ENCODE results near the gene KIAA0930. TPM values are rescaled to one million over a fixed set of nuclear protein-coding genes. Genes with fewer than 3 reads are reported as not detected.

The KIAA0930 gene
- polyA plus RNA-seq, 1 donor from 2014 or later, result 129 TPM

DNA sequence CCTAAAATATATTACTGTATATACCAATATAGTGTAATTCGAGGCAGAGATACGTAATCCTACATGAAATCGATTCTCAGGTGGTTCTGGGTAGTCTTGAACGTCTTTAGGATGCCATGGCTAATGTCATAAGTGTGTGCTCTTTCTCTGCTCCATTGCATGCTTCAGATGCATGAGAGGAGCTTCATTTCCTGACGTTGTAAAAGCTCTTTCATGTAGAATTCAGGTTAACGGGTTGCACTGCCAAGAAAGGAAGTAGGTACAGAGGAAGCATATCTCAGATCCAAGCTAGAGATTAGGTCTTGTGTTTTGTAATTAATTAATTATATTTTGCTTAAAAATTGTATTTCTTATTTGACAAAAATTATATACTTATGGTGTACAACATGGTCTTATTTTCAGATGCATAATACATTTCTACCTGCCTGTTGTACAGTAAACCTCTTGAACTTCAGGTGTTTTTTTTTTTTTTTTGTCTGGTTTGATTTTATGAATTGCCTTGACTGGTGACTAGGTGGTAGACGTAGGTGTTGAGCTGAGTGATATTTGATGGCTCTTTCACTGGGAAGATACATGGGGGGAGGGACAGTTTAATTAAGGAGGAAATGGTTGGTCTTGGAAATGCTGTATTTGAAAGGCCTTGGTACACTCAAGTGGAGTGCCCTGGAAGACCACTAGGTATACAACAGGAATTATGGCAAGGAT, 67.7 kb downstream of the KIAA0930 start:
- Histone ChIP-seq H3K36me3 (ENCODE audit: insufficient read depth, low read length) (peaks cover 5% of the 10 kb centered on the region), H3K9ac (ENCODE audit: low read length) (no peak overlapping the region), H3K4me2 (ENCODE audit: low read length) (no peak overlapping the region), H3K4me3 (ENCODE audit: low read length) (no peak overlapping the region), H3K9me2 (ENCODE audit: insufficient read depth, low read length) (no peaks in the 10 kb centered on the region), H3K27ac (ENCODE audit: low read length) (no peak overlapping the region), H3K79me2 (replicated peaks; ENCODE audit: insufficient read depth, low read length) (peaks cover 3% of the 10 kb centered on the region), H3K27me3 (ENCODE audit: insufficient read depth, low read depth, low read length) (no peaks in the 10 kb centered on the region), H3F3A (ENCODE audit: insufficient read depth, low read length, poor library complexity, severe bottlenecking) (no peaks in the 10 kb centered on the region), H2AFZ (ENCODE audit: low read depth, low read length) (no peak overlapping the region), H3K9me3 (ENCODE audit: low read length) (no peaks in the 10 kb centered on the region), H4K20me1 (ENCODE audit: insufficient read depth) (no peaks in the 10 kb centered on the region)
- TF ChIP-seq REST (IDR thresholded peaks at IDR 0.05; ENCODE audit: borderline replicate concordance) (no peak), CTCF (IDR thresholded peaks at IDR 0.05; ENCODE audit: poor library complexity, severe bottlenecking) (no peak)

- no peaks in the 10 kb centered on the region for H3K27me3 ChIP-seq (ENCODE audit: insufficient read depth, low read depth, low read length)
- no peak overlapping the region for H3K9ac ChIP-seq (ENCODE audit: low read length)
- no peaks in the 10 kb centered on the region for H3K9me3 ChIP-seq (ENCODE audit: low read length)
- no peak overlapping the region for H3K27ac ChIP-seq (ENCODE audit: low read length)
- H2AFZ ChIP-seq (ENCODE audit: low read depth, low read length), result no peak overlapping the region
- H3K4me3 ChIP-seq (ENCODE audit: low read length), result no peak overlapping the region
- H4K20me1 ChIP-seq (ENCODE audit: insufficient read depth), result no peaks in the 10 kb centered on the region
- peaks cover 9% of the 10 kb centered on the region for H3K79me2 ChIP-seq (replicated peaks; ENCODE audit: insufficient read depth, low read length)
- H3K9me2 ChIP-seq (ENCODE audit: insufficient read depth, low read length), result no peaks in the 10 kb centered on the region
- no peaks in the 10 kb centered on the region for H3F3A ChIP-seq (ENCODE audit: insufficient read depth, low read length, poor library complexity, severe bottlenecking)
- peaks cover 5% of the 10 kb centered on the region for H3K36me3 ChIP-seq (ENCODE audit: insufficient read depth, low read length)
- TF ChIP-seq SMC3 (conservative IDR thresholded peaks at IDR 0.05; ENCODE audit: poor library complexity) (no peak), POLR2AphosphoS5 (IDR thresholded peaks at IDR 0.05) (no peak)
- H3K4me2 ChIP-seq (ENCODE audit: low read length), result no peak overlapping the region
Observed at GRCh38 chr22:45171830-45172229, 68.9 kb downstream of the KIAA0930 start.

DNA sequence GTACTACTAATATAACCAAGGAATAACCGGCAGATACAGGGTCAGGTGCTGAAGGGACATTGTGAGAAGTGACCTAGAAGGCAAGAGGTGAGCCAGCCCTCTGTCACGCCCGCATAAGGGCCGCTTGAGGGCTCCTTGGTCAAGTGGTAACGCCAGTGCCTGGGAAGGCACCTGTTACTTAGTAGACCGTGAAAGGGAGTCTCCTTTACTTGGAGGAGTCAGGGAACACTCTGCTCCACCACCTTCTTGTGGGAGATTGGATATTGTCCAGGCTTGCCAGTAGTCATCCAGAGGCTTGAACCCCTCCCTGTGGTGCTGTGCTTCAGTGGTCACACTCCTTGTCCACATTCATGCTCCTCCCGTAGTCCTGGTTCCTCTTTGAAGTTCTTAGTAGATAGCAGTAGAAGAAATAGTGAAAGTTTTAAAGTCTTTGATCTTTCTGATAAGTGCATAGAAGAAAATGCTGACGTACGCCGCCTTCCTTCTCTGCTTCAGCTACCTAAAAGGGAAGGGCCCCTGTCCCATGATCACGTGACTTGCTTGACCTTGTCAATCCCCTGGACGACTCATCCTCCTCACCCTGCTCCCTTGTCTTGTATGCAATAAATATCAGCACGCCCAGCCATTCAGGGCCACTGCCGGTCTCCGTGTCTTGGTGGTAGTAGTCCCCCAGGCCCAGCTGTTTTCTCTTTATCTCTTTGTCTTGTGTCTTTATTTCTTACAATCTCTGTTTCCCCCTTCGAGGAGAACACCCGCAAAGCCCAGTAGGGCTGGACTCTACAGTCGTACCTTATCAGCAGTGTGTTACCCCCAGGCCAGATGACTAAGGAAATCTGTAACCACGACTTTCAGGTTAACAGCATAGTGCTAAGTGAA, 70.9 kb downstream of the KIAA0930 start:
- H3K9me3 ChIP-seq (ENCODE audit: low read length), result no peaks in the 10 kb centered on the region
- H3K27ac ChIP-seq (ENCODE audit: low read length), result no peak overlapping the region
- peaks cover 5% of the 10 kb centered on the region for H3K36me3 ChIP-seq (ENCODE audit: insufficient read depth, low read length)
- H3K9me2 ChIP-seq (ENCODE audit: insufficient read depth, low read length), result no peaks in the 10 kb centered on the region
- no peaks in the 10 kb centered on the region for H4K20me1 ChIP-seq (ENCODE audit: insufficient read depth)
- no peaks in the 10 kb centered on the region for H3F3A ChIP-seq (ENCODE audit: insufficient read depth, low read length, poor library complexity, severe bottlenecking)
- peaks cover 28% of the 10 kb centered on the region for H3K79me2 ChIP-seq (replicated peaks; ENCODE audit: insufficient read depth, low read length)
- no peak overlapping the region for H3K9ac ChIP-seq (ENCODE audit: low read length)
- H3K27me3 ChIP-seq (ENCODE audit: insufficient read depth, low read depth, low read length), result no peaks in the 10 kb centered on the region
- no peak overlapping the region for H3K4me3 ChIP-seq (ENCODE audit: low read length)
- no peak overlapping the region for H2AFZ ChIP-seq (ENCODE audit: low read depth, low read length)
- no peak overlapping the region for H3K4me2 ChIP-seq (ENCODE audit: low read length)
- TF ChIP-seq MXI1 (conservative IDR thresholded peaks at IDR 0.05; ENCODE audit: poor library complexity, severe bottlenecking), result no peak
- TF ChIP-seq RAD21 (conservative IDR thresholded peaks at IDR 0.05), result no peak
- no peak for TF ChIP-seq SMC3 (conservative IDR thresholded peaks at IDR 0.05; ENCODE audit: poor library complexity)
- TF ChIP-seq POLR2AphosphoS5 (IDR thresholded peaks at IDR 0.05), result no peak
- no peak for TF ChIP-seq EP300 (conservative IDR thresholded peaks at IDR 0.05; ENCODE audit: poor library complexity, severe bottlenecking)
- no peak for TF ChIP-seq CTCF (IDR thresholded peaks at IDR 0.05; ENCODE audit: poor library complexity, severe bottlenecking)
- no peak for TF ChIP-seq EZH2 (IDR thresholded peaks at IDR 0.05; ENCODE audit: borderline replicate concordance, insufficient read depth, low read length, poor library complexity, severe bottlenecking)
- no peak for TF ChIP-seq TAF1 (IDR thresholded peaks at IDR 0.05; ENCODE audit: low read depth)

Measured in neural cell (in vitro differentiated cells).